ENCODE results near the gene GYS2.

GYS2 gene

DNA sequence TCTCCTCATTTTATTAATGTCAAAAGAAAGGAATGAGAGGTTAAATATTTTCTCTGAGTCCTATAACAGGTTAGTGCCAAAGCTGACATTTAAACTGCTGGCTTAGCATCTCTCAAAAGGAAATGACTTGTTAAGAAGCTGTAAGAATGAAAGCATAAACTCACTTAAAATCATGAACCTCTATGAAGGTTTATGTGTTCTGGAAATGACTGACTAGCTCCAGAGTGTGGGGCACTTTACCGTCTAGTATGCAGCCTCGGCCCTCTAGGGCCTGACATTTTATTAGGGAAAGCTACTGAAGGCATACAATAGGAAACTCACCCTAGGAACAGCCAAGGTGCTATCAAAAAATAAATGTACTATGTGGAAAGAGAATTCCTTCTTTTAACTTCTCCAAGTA is 43.5 kb downstream of the GYS2 start:
- no peak for DNase-seq (ENCODE audit: low read depth, low spot score)
- no peak overlapping the region for H3K4me3 ChIP-seq (ENCODE audit: low read length)

DNA sequence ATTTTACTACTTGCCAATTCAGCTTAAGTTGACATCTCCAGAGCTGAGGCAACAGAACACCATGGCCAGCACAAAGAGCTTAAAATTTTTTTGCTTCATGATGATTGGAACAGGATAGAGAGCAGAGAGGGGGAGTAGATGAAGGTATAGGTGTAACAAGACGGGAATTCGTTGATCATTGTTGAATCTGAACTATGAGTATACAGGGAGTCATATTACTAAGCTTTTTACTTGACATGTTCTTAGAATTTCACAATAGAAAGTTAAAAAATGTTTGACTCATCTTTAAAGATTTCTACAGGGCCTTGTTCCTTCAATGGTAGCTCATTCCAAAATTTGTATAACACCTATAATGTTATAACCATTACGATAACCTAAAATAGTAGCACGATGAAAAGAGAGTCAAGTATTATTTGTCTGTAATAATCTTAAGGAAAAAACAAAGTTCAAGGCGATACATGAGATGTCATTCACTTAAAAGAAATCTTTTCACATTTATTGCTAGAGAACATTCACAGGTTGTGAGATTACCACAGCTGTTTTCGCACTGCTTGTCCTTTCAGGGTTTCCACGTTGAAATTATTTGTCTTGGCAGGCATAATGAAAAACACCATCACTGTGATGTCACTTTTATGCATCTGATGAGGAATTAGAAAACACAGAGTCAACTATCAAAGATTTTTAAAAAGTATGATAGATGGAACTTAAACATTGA is 44.6 kb downstream of the GYS2 start:
- no peak for DNase-seq (ENCODE audit: low read depth, low spot score)
- H3K4me3 ChIP-seq (ENCODE audit: low read length), result no peak overlapping the region

DNA sequence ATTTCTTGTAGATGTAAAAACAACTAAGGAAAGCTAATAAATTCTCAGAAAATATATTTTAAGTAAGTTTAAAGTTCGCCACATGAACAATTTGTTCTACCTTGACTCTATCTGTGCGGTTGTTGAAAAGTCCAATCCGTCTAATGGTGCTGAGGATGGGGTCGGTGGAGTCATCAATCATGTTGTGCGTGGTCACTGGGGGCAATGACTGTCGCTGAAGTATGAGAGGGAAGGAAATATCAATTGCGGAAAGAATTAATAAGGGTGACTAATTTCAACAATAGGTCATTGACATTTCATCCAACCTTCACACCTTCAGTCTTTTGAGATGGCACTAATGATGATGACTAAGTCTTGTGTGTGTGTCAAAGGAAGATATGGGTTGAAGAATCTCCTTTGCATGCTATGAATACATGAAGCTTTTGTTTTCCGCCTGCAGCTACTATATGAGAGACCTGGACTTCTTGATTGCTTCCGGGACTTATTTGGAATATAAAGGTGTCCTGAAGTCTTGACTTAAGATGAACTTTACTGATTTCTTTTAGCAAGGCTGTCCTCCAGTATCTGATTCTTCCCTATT is 46.5 kb downstream of the GYS2 start:
- H3K4me3 ChIP-seq (ENCODE audit: low read length), result no peak overlapping the region
- DNase-seq (ENCODE audit: low read depth, low spot score), result no peak

DNA sequence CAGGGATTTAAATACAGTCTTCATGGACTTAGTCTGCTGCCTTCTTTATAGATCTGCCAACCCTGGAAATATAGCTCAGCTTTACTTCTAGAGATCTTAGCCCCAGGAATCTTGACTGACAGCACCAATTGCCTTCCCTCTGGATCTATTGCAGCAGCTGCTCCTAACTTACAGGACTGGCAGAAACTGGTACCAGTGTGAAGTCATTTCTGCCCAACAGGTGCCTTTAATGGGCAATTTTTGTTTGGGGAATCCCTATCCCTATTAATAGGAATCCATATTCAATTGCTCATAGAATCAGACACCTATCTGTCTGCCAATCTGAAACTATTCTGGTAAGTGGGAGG is 51.3 kb downstream of the GYS2 start:
- H3K4me3 ChIP-seq (ENCODE audit: low read length), result no peak overlapping the region
- DNase-seq (ENCODE audit: low read depth, low spot score), result no peak

DNA sequence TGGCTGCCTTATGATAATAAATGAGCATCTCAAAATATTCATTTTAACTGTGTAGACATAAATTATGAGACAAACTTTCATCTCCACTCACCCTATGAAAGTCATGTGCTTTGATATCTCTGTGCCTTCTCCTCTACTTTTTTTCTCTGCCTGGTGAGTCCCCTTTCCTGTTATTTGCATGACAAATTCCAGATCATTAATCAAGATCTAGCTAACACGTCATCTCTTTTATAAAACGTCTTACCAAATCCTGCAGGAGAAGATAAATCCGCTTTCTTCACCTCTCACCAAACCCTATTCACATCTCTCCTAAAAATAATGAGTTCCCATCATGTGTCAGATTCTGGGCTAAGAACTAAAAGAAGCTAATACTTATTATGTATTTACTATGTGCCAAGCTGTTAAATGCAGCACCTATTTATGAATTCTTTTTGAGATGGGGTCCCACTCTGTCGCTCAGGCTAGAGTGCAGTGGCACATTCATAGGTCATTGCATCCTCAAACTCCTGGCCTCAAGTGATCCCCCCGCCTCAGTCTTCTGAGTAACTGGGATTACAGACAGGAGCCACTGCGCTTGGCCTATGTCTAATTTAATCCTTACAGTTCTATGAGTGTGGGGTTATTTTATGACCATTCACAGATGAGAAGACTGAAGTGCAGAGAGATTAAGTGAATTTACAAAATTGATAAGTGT is 51.9 kb downstream of the GYS2 start:
- no peak for DNase-seq (ENCODE audit: low read depth, low spot score)
- no peak overlapping the region for H3K4me3 ChIP-seq (ENCODE audit: low read length)

DNA sequence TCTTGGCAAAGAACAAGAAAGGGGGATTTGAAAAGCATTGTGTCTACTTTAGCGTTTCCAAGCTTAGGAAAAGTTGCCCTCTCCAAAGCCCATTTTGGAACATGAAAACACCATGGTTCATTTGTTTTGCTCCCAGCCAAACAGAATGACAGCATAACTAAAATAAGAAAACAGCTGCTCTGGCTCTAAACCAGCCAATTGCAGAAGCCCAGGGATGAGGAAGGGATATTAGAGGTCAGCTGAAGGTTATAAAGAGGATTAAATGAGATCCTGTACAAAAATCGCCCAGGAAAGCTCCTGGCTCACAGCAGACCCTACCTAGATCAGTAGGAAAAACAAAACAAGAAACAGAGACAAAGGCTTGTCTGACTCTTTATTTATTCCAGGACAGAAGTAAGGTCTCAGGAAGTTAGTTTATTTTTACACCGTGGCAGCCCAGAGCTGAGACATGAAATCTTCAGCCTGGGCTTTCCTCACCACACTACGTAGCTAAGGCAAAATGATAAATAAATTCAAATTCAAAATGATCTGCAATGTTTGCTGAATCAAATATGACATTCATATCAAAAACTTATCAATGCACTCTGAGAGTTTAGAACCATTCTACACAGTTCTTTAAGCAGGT is 52.7 kb downstream of the GYS2 start:
- DNase-seq (ENCODE audit: low read depth, low spot score), result no peak
- no peak overlapping the region for H3K4me3 ChIP-seq (ENCODE audit: low read length)

DNA sequence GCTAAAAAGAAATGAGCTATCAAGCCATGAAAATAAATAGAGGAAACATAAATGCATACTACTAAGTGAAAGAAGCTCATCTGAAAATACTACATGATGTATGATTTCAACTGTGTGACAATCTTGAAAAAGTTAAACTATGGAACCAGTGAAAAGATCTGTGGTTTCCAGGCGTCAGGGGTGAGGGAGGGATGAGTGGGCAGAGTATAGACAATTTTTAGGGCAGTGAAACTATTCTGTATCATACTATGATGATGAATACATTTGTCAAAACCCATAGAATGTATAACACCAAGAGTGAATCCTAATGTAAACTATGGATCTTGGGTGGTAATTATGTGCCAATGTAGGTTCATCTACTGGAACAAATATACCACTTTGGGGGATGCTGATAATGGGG is 57.2 kb downstream of the GYS2 start:
- H3K4me3 ChIP-seq (ENCODE audit: low read length), result no peak overlapping the region
- no peak for DNase-seq (ENCODE audit: low read depth, low spot score)

DNA sequence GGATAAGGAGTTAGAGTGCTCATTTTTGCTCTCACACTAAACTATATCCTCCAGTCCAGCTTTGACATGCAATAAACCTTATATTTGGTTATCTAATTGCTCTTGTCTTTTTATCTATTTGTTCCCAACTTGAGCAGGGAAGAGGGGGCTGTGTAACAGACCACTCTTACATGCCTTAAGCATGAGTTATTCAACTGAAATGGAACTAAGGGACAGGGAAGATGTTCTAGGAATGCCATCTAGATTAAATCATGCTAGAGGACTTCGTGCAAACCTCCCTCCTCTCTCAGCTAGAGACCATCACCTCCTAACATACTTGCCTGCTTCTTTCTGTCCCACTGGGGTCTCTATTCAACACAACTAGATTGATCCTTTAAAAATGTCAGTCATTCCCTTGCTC is 57.9 kb downstream of the GYS2 start:
- no peak for DNase-seq (ENCODE audit: low read depth, low spot score)
- no peak overlapping the region for H3K4me3 ChIP-seq (ENCODE audit: low read length)

DNA sequence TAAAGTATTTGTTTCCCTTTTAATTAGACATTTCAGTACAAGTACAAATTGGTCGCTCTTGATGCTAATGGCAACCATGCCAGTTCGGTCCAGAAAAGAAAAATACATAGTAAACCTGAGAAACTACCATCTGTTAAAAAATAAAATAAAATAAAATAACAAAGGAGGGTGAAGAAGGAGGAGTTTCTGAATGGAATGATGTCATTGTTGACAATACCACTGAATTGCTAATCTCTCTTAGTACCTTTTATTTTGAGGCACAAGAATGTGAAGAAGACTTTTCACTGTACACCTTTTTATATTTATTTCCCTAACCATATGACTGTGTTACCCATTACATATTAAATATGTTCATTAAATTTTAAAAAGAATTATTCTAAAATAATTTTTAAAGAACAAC is 59.1 kb downstream of the GYS2 start:
- DNase-seq (ENCODE audit: low read depth, low spot score), result no peak
- H3K4me3 ChIP-seq (ENCODE audit: low read length), result no peak overlapping the region

DNA sequence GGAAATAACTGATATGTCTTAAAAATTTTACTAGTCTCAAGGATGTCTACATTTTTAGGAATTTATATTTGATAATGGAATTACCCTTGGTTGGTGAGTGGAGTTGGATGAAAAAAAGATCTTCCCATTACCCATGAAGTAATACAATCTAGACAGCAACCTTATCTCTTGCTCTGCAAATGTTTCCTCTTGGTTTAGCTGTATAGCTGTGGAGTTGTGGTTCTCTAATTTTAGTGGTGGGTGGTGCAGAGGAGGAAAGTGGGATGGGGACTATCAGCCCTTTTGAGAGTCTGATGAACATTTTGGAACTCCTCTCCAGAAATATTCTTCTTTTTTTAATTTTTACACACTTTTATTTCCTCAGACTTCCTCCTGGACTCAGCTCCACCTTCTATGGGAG is 61.5 kb downstream of the GYS2 start:
- H3K4me3 ChIP-seq (ENCODE audit: low read length), result no peak overlapping the region
- no peak for DNase-seq (ENCODE audit: low read depth, low spot score)

DNA sequence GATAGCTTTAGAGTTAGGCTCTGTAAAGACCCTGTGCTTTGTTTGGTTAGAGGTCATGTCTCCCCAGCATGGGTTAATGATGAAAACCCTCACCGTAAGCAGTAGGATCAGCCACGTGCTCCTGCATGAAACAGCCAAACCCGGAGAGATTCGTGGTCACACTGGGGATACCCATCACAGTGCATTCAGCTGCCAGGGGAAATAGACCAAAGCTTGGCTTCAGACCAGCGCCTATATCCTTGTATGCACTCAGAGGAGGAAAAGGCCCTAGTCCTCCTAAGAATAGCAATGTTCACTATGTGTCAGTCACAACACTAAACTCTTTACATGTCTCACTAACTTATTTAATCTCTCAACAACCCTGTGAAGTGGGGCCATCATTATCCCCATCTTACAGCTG is 62.2 kb downstream of the GYS2 start:
- H3K4me3 ChIP-seq (ENCODE audit: low read length), result no peak overlapping the region
- no peak for DNase-seq (ENCODE audit: low read depth, low spot score)

DNA sequence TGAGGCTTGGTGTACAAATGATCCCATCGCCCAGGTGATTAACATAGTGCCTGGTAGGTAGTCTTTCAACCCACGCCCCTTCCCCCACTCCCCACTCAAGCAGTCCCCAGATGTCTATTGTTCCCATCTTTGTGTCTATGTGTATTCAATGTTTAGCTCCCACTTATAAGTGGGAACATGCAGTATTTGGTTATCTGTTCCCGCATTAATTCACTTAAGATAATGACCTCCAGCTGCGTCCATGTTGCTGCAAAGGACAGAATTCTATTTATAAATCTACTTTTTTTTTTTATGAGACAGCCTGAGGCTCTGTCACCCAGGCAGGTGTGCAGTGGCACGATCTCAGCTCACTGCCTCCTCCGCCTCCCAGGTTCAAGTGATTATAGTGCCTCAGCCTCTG is 62.9 kb downstream of the GYS2 start:
- H3K4me3 ChIP-seq (ENCODE audit: low read length), result no peak overlapping the region
- DNase-seq (ENCODE audit: low read depth, low spot score), result no peak

DNA sequence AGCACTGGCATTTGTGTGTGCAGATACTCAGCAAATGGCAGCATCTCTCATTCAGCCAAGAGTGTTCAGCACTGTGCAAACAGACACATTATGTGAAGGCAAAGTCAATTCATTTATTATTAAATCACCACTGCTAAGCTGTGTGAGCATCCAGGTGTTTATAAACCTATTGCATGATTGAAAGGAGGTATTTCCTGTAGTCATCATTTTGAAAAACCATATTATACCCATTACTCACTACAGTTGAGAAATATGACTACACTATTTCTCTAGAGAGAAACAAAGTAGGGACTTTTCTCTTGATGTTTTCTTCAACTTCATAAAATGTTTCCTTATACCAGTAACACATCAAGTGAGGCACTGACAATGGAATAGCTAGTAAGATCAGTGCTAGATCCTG is 64.8 kb downstream of the GYS2 start:
- no peak overlapping the region for H3K4me3 ChIP-seq (ENCODE audit: low read length)
- DNase-seq (ENCODE audit: low read depth, low spot score), result no peak

DNA sequence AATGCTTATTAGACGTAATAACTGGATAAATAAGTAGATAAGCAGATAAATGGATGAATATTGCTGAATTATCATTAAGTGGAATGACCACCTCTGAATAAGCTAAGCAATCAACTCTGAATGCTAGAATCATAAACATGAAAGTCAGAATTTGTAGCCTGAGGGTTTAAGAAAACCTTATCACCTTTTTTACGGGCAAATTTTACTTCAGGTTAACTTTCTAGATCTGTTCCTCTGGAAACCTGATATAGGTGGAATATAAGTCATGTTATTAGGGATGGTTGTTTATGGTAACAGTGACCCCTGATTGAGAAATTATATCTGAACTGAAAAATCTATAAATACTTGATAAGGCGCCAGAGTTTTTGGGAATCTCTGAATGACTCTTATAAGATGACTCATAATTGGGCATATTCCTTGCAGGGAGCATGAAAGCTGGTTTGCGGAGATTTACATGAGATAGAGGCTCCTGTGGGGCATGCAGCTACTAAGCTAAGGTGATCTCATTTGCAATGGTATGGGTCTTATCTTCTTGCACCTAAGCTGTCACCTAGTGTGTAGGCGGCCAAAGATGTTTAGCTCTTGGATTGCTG is 66.5 kb downstream of the GYS2 start:
- no peak overlapping the region for H3K4me3 ChIP-seq (ENCODE audit: low read length)
- no peak for DNase-seq (ENCODE audit: low read depth, low spot score)

DNA sequence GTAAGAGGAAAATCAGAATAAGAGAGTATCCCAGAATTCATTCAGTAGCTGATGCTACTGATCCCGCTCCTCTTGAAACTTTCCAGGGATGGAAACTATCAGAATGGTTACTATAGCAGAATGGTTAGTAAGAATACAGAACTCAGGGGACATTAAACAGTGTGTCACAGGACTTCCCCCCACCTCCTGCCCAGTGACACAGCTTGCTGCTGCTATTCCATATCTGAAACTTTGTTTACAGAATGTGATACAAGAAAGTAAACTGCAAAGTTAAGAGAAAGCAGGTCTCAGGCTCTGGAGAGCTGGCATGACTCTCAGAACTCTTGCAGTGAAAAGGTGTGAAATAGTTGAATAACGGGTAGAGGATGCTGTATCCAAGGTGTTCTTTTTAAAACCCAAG is 75.2 kb downstream of the GYS2 start:
- no peak overlapping the region for H3K4me3 ChIP-seq (ENCODE audit: low read length)
- DNase-seq (ENCODE audit: low read depth, low spot score), result no peak

DNA sequence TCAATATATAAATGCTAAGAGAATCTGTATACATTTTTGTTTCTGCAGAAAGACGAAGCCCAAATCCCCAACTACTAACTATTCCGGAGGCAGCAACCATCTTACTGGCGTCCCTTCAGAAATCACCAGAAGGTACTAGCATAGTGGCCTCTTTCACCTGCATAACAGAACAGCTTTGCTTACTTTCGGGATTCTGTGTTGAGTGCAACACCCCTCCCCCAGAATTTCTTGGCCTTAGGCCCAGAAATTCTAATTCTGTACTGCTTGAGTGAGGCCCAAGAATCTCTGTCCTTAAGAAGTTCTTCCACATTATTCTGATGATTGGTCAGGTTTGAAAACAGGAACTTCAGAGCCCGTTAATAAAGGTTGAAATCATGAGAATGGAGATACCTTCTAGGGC is 75.7 kb downstream of the GYS2 start:
- no peak for DNase-seq (ENCODE audit: low read depth, low spot score)

DNA sequence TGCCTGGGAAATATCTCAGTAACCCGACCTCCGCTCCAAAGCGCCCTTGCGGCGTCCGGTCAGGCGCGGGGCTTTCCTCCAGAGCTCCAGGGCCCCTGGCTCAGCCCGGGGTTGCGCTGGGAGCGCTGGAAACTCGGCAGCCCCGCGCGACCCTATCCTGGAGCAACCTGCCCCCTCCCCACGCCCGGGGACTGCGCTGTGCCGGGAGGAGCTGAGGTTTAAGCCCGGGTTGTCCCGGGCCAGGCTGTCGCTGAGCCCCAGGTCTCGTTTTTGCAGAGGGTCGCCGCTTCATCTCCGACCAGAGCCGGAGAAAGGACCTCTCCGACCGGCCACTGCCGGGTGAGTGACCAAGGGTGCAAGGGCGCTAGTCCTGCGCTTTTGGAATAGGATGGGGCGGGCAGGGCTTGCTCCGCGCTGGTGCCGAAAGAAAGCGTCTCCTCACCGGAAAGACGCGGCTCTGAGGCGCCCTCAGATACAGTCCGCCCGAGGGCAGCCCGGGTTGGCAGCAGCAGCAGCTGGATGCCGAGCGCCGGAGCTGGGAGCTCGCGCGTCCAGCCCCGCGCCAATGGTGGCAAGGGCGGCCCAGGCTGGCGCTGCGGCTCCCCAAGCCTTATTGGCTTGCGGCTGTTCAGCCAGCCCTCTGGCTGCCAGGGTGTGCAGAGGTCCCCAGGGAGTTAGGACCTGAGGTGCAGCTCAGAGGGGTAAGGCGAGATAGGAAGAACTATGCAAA is 77.0 kb downstream of the GYS2 start:
- DNase-seq (ENCODE audit: low read depth, low spot score), result no peak
- peak overlapping the region; percentile 16 for H3K4me3 ChIP-seq (ENCODE audit: low read length)

More for the DNA sequence above, 75.7 kb downstream of the GYS2 start:
- no peak overlapping the region for H3K4me3 ChIP-seq (ENCODE audit: low read length)

DNA sequence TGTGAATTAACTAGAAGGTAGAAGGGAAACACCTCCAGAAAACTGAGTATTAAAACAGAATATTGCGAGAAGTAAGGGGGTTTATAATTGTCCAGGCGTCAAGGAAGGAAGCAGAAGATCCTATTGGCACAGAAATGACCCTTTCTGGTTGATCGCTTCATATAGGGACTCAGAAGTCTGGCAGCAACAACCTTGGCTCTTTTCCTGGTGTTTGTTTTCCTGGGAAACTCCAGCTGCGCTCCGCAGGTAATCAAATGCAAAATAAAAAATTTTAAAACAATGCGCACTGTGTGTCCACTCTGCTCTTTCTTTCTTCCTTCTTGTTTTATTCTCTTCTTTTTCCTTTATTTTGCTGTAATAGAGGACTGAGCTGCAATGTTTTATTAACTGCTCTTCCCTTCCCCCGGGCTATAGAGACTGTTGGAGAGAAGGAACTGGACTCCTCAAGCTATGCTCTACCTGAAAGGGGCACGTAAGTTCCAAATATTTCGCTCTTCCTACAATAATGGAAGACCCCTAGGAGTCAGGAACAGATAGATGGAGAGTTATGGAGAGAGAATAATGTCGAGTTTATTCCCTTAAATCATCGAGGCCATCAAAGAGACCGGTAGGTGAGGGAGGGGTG is 77.8 kb downstream of the GYS2 start:
- H3K4me3 ChIP-seq (ENCODE audit: low read length), result no peak overlapping the region
- no peak for DNase-seq (ENCODE audit: low read depth, low spot score)

DNA sequence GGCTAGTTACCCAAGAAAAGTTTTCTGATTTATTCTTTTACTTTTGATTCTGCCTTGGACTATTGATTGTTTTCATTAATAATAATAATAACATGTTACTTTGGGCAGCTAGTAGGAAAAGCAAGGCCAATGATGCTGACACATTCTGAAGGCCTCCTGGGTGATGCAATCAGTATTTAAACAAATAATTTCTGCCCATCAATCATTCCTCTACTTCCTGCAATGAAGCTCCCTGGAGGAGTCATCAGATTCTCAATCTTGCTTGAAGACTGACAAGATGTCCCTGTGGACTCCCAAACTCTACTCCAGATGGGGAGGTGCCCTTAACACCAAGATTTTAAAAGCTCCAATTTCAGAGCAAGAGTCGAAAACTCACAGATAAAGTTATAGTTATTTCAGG is 78.6 kb downstream of the GYS2 start, which contains the start of gene SPX:
TSS of gene SPX (plus strand) at position 244 of the 400 bp plus-strand sequence. CDS start 177 bp downstream, outside the sequence.
- H3K4me3 ChIP-seq (ENCODE audit: low read length), result no peak within 1 kb of the TSS
- no peak for DNase-seq (ENCODE audit: low read depth, low spot score)

Measured in Jurkat, Clone E6-1 (cell line).